Measurements from ENCODE around the gene RACK1. TPM values are rescaled to one million over a fixed set of nuclear protein-coding genes. Genes with fewer than 3 reads are reported as not detected.
"Not testable (repeated sequence)": the region's sequence is repeated elsewhere in the genome, so short reads cannot be mapped to it uniquely, and the experiment has no call there.

RACK1 gene
- total RNA-seq, result 100 to 1,000 TPM; 713 to 792 TPM
- long read RNA-seq, transcript RACK1-227 (8 exons, 1,403 nt), result major isoform, 473 of 501 reads
- long read RNA-seq, partial matches to known transcripts, result 7 of 501 reads
- long read RNA-seq, other reads (novel, unspliced or antisense), result 12 of 501 reads

GRCh38 chr5:181243564-181244343, at the start of gene RACK1:
TSS of gene RACK1 (minus strand) at chr5:181243906. CDS start at chr5:181243800, 106 bp downstream.
- peak; percentile 92 for DNase-seq
- ATAC-seq, result peak; percentile 66 to 68
- intact Hi-C loops (cut with DNase I), result loop anchor here in 1 of 2 donors (2.0 kb wide), 1 partner anchor 21 kb away; the partner anchor contains the start of gene TRIM41

- DNase-seq; ATAC-seq; intact Hi-C loops (cut with DNase I): not testable (repeated sequence)
Observed at GRCh38 chr5:181287331-181287730, 43.6 kb upstream of the RACK1 start.

- intact Hi-C loops (cut with DNase I); DNase-seq; ATAC-seq: not testable (repeated sequence)
Observed at GRCh38 chr5:181285962-181286705, 42.4 kb upstream of the RACK1 start.

- ATAC-seq; intact Hi-C loops (cut with DNase I); DNase-seq: not testable (repeated sequence)
Observed at GRCh38 chr5:181283841-181284755, 40.4 kb upstream of the RACK1 start.

GRCh38 chr5:181283347-181283746, 39.6 kb upstream of the RACK1 start:
- ATAC-seq, result no peak
- no peak for DNase-seq
- intact Hi-C loops (cut with DNase I), result no loop called here

GRCh38 chr5:181282874-181283273, 39.2 kb upstream of the RACK1 start:
- intact Hi-C loops (cut with DNase I), result no loop called here
- ATAC-seq, result no peak
- DNase-seq, result no peak

- intact Hi-C loops (cut with DNase I); DNase-seq; ATAC-seq: not testable (repeated sequence)
Observed at GRCh38 chr5:181282415-181282814, 38.7 kb upstream of the RACK1 start.

- DNase-seq (no peak), ATAC-seq (no peak)
- intact Hi-C loops (cut with DNase I), result no loop called here
Observed at GRCh38 chr5:181281984-181282316, 38.2 kb upstream of the RACK1 start.

- intact Hi-C loops (cut with DNase I), result no loop called here
- DNase-seq (no peak), ATAC-seq (no peak)
Observed at GRCh38 chr5:181281077-181281983, 37.6 kb upstream of the RACK1 start.

GRCh38 chr5:181280251-181280762, 36.6 kb upstream of the RACK1 start:
- no peak for ATAC-seq
- no peak for DNase-seq
- intact Hi-C loops (cut with DNase I), result no loop called here

- DNase-seq, result not testable (repeated sequence)
- peak in 1 of 2 donors; percentile 61 for ATAC-seq
Observed at GRCh38 chr5:181273433-181273744, 29.7 kb upstream of the RACK1 start.

GRCh38 chr5:181271081-181271480, 27.4 kb upstream of the RACK1 start:
- intact Hi-C loops (cut with DNase I), result no loop called here
- DNase-seq (no peak), ATAC-seq (no peak)

More at GRCh38 chr5:181273433-181273744, 29.7 kb upstream of the RACK1 start:
- intact Hi-C loops (cut with DNase I), result not testable (repeated sequence)

- DNase-seq; intact Hi-C loops (cut with DNase I); ATAC-seq: not testable (repeated sequence)
Observed at GRCh38 chr5:181267907-181268306, 24.2 kb upstream of the RACK1 start.

GRCh38 chr5:181267291-181267904, 23.7 kb upstream of the RACK1 start:
- DNase-seq; ATAC-seq; intact Hi-C loops (cut with DNase I): not testable (repeated sequence)

- intact Hi-C loops (cut with DNase I), result no loop called here
- DNase-seq (no peak), ATAC-seq (no peak)
Observed at GRCh38 chr5:181265092-181265671, 21.5 kb upstream of the RACK1 start.

GRCh38 chr5:181263633-181264032, 19.9 kb upstream of the RACK1 start:
- ATAC-seq (no peak), DNase-seq (no peak)
- intact Hi-C loops (cut with DNase I), result loop anchor here in 1 of 2 donors (5.0 kb wide), 1 partner anchor 76 kb away; no protein-coding TSS in a partner anchor
